NCI-H69 (cell line): ENCODE results near the gene CAVIN4.

ENCODE experiments used
- DNase-seq: peaks from one replicate; lab custom pipeline; 2025; lab: John Stamatoyannopoulos, UW

CAVIN4 gene

GRCh38 chr9:100577776-100578448, at the start of gene CAVIN4:
Gene CAVIN4, plus strand, starts transcription at chr9:100578079. Its CDS starts 65 bp downstream, at chr9:100578144.
- DNase-seq, result no peak

GRCh38 chr9:100534401-100534800, 43.5 kb upstream of the CAVIN4 start:
- peak; percentile 96 for DNase-seq

GRCh38 chr9:100540327-100540726, 37.6 kb upstream of the CAVIN4 start:
- no peak for DNase-seq

- no peak for DNase-seq
Measured at GRCh38 chr9:100549048-100549447, 28.8 kb upstream of the CAVIN4 start.

- no peak for DNase-seq
Measured at GRCh38 chr9:100554935-100555401, 22.9 kb upstream of the CAVIN4 start.

GRCh38 chr9:100555471-100555870, 22.4 kb upstream of the CAVIN4 start:
- DNase-seq, result no peak

GRCh38 chr9:100557053-100557452, 20.8 kb upstream of the CAVIN4 start:
- DNase-seq, result no peak

GRCh38 chr9:100561256-100561655, 16.6 kb upstream of the CAVIN4 start:
- no peak for DNase-seq

- DNase-seq, result no peak
Measured at GRCh38 chr9:100567856-100568255, 10.0 kb upstream of the CAVIN4 start.

- peak; percentile 20 for DNase-seq
Measured at GRCh38 chr9:100573655-100574260, 4.1 kb upstream of the CAVIN4 start.

GRCh38 chr9:100575006-100575405, 2.9 kb upstream of the CAVIN4 start:
- no peak for DNase-seq

- DNase-seq, result no peak
Measured at GRCh38 chr9:100575765-100576386, 2.0 kb upstream of the CAVIN4 start.

- no peak for DNase-seq
Measured at GRCh38 chr9:100578610-100579009, 731 bp downstream of the CAVIN4 start.

GRCh38 chr9:100579665-100580064, 1.8 kb downstream of the CAVIN4 start:
- DNase-seq, result no peak

GRCh38 chr9:100580257-100580656, 2.4 kb downstream of the CAVIN4 start:
- DNase-seq, result no peak

- DNase-seq, result no peak
Measured at GRCh38 chr9:100581081-100581480, 3.2 kb downstream of the CAVIN4 start.

GRCh38 chr9:100581661-100582060, 3.8 kb downstream of the CAVIN4 start:
- DNase-seq, result peak; percentile 30

GRCh38 chr9:100583014-100583802, 5.3 kb downstream of the CAVIN4 start:
- no peak for DNase-seq

- no peak for DNase-seq
Measured at GRCh38 chr9:100584951-100585350, 7.1 kb downstream of the CAVIN4 start.

- no peak for DNase-seq
Measured at GRCh38 chr9:100586093-100586492, 8.2 kb downstream of the CAVIN4 start.

- DNase-seq, result no peak
Measured at GRCh38 chr9:100587375-100587774, 9.5 kb downstream of the CAVIN4 start.

- DNase-seq, result peak; percentile 45
Measured at GRCh38 chr9:100589582-100589981, 11.7 kb downstream of the CAVIN4 start.
